Adrenal gland (tissue), 12 donors: ENCODE results near the gene TMEM170A. TPM values are rescaled to one million over a fixed set of nuclear protein-coding genes. Genes with fewer than 3 reads are reported as not detected.
"Not testable (repeated sequence)": the region's sequence is repeated elsewhere in the genome, so short reads cannot be mapped to it uniquely, and the experiment has no call there.

Experiments
- DNase-seq, 7 donors: peaks; one replicate each; pipeline ENCODE4 v3.0.0-alpha.2; 2019 to 2020
- H3K27ac ChIP-seq, 5 donors: fragments of 200-600 bp; sonication (generic) in 4 of 5; 1 replicate in 3 of 5; 2 replicates in 2 of 5; pipeline versions ENCODE4 v1.5.1 to v1.8.0; 2016 to 2020; ENCODE audit warnings: mild to moderate bottlenecking in 1 of 5
- H3K27me3 ChIP-seq: fragments of 200-600 bp; 2 replicates; pipeline ENCODE4 v1.8.0; 2021
- H3K36me3 ChIP-seq, 2 donors: fragments of 200-600 bp; replicated peaks in 1 of 2; 1 replicate in 1 of 2; 2 replicates in 1 of 2; pipeline versions ENCODE4 v1.5.1 to v1.8.0; 2018 to 2022
- H3K4me1 ChIP-seq, 2 donors: fragments of 200-600 bp; replicated peaks in 1 of 2; 1 replicate in 1 of 2; 2 replicates in 1 of 2; pipeline versions ENCODE4 v1.5.1 to v1.8.0; 2018 to 2021
- H3K4me3 ChIP-seq, 4 donors: fragments of 200-600 bp; sonication (generic) in 3 of 4; one replicate each; pipeline ENCODE4 v1.5.1; 2016 to 2018
- H3K9me3 ChIP-seq, 3 donors: fragments of 200-600 bp; sonication (generic) in 1 of 3; replicated peaks in 1 of 3; 1 replicate in 2 of 3; 2 replicates in 1 of 3; pipeline versions ENCODE4 v1.5.1 to v1.8.0; 2016 to 2021
- POLR2A ChIP-seq, 2 donors: fragments of 450-650 bp; IDR thresholded peaks; one replicate each; pipeline ENCODE4 v1.6.1; 2017; ENCODE audit warnings: antibody characterized with exemption in 2 of 2, mild to moderate bottlenecking in 2 of 2, moderate library complexity in 1 of 2
- WGBS, 4 donors: extraction: QIAGEN DNeasy Blood & Tissue Kit in 2 of 4; methylation state at CpG; one replicate each; pipeline versions ENCODE4 v1.1.5 to v1.1.7; 2013 to 2017; 5-methylcytosine and 5-hydroxymethylcytosine counted together
- intact Hi-C, 2 donors: fragments of 100-400 bp; cut with DNase I; formaldehyde crosslinking; loops; one replicate each; pipeline versions ENCODE4 v1.14.1 to v1.15.0; 2022 to 2023
- polyA plus RNA-seq, 3 donors: library from polyadenylated mRNA; stranded (reverse); fragments of 200-250 nt in 2 of 3; fragments of 350-450 nt in 1 of 3; fragmentation: Illumina TruSeq in 1 of 3; extraction: RNeasy Lipid Tissue Mini Kit (QIAGEN cat#74804) in 1 of 3; gene quantifications; one replicate each; pipeline ENCODE4 v1.2.3, GENCODE V29; 2013 to 2014
- total RNA-seq, 9 donors: library from RNA; depleted of rRNA in 4 of 9; stranded (reverse); fragments of >200 nt in 4 of 9; fragments of 120-200 nt in 1 of 9; fragmentation: NEBNext Ultra II Directional in 1 of 9; extraction: Animal tissue kit (Norgen Biotek cat#: 25700) in 1 of 9; gene quantifications; one replicate each; pipeline versions ENCODE4 v1.1.0 to v1.2.4, GENCODE V29; 2013 to 2023
- TF ChIP-seq, protein P1 (sequence below), 6 experiments: fragments of 450-650 bp in 4 of 6; fragments of 200-600 bp in 2 of 6; sonication (generic) in 1 of 6; IDR thresholded peaks; 1 replicate in 5 of 6; 2 replicates in 1 of 6; pipeline versions ENCODE4 v1.5.1 to v1.8.0; 2016 to 2021; ENCODE audit warnings: antibody characterized with exemption in 6 of 6, mild to moderate bottlenecking in 2 of 6, moderate library complexity in 1 of 6
- donor health status: healthy with polysubstance abuse.
- donor health status: Bipolar disorder and iron deficiency.
- donor health status: DM: yes; HTN: yes; CAD: no.
- donor health status: DM: no; HTN: no; CAD: no.
- donor health status: DM: no; HTN: no; CAD: no.
- donor health status: DM: yes; HTN: yes; CAD: no.

TMEM170A gene
- total and polyA plus RNA-seq, 12 donors: 5.4 to 40.7 (median 22.4) TPM

DNA sequence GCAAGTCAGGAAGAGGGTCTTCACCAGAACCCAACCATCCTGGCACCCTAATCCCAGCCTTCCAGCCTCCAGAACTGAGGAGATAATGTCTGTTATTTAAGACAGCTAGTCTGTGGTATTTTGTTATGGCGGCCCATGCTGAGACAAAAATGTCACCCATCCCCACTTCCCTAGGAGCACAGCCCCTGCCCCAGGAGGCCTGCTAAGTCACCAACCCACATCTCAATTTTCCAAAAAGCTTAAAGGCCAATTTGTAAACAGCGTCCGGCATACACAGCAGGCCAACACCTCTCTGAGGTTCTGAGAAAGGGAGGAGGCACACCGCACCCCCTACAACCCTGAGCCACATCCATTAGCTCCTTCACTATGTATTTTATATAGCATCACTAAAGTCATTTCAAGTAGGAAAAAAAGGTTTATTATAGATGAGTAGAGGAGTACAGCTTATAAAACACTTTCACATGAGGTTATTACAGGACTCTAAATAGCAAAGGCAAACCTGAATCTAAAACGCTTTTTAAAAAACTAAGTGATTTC lies 6.9 kb downstream of the TMEM170A start:
- Histone ChIP-seq H3K4me1 (peaks cover 24 to 31% of the 10 kb centered on the region in 2 donors), H3K27me3 (no peaks in the 10 kb centered on the region), H3K36me3 (no peaks in the 10 kb centered on the region), H3K27ac (peak overlapping the region in 4 of 5 donors; percentile 17 to 62 (median 30)), H3K4me3 (no peak overlapping the region), H3K9me3 (no peaks in the 10 kb centered on the region)
- peak in 1 of 7 donors; percentile 14 for DNase-seq
- TF ChIP-seq, protein P1, sequence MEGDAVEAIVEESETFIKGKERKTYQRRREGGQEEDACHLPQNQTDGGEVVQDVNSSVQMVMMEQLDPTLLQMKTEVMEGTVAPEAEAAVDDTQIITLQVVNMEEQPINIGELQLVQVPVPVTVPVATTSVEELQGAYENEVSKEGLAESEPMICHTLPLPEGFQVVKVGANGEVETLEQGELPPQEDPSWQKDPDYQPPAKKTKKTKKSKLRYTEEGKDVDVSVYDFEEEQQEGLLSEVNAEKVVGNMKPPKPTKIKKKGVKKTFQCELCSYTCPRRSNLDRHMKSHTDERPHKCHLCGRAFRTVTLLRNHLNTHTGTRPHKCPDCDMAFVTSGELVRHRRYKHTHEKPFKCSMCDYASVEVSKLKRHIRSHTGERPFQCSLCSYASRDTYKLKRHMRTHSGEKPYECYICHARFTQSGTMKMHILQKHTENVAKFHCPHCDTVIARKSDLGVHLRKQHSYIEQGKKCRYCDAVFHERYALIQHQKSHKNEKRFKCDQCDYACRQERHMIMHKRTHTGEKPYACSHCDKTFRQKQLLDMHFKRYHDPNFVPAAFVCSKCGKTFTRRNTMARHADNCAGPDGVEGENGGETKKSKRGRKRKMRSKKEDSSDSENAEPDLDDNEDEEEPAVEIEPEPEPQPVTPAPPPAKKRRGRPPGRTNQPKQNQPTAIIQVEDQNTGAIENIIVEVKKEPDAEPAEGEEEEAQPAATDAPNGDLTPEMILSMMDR (IDR thresholded peaks at IDR 0.05): no peak
- no peak for TF ChIP-seq POLR2A (IDR thresholded peaks at IDR 0.05)
- intact Hi-C loops: no loop called here
- 94 to 98% (median 96%) methylated on average over 5 of the region's 5 CpGs for WGBS, 4 donors

DNA sequence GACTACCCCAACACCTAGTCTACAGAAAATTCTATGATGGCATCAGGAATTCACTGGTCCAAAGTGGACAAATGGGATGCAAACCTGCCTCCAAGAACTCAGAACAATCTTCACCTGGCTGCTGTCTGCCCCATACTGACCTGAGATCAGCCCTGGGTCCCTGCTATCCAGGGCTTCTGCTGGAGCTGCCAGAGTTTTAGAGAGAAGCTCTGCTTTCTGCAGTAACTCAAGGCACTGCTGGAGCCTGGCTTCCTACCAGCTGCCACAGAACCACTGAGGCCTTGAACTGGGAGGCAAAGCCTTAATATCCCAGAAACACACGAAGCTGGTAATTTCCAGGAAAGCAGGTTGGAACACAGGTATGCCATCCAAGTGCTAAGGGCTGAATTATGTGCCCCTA lies 7.5 kb downstream of the TMEM170A start:
- WGBS, 4 donors: 40 to 71% (median 41%) methylated on average over 1 of the region's 1 CpG
- peak in 6 of 7 donors; percentile 36 to 85 (median 70) for DNase-seq
- Histone ChIP-seq H3K36me3 (no peaks in the 10 kb centered on the region), H3K27ac (peak overlapping the region; percentile 17 to 62 (median 30)), H3K9me3 (no peaks in the 10 kb centered on the region), H3K4me1 (peaks cover 29 to 31% of the 10 kb centered on the region in 2 donors), H3K4me3 (no peak overlapping the region), H3K27me3 (no peaks in the 10 kb centered on the region)
- TF ChIP-seq, protein P1 (IDR thresholded peaks at IDR 0.05): no peak
- peak in 1 of 2 donors; percentile 13 for TF ChIP-seq POLR2A (IDR thresholded peaks at IDR 0.05)
- intact Hi-C loops: no loop called here

DNA sequence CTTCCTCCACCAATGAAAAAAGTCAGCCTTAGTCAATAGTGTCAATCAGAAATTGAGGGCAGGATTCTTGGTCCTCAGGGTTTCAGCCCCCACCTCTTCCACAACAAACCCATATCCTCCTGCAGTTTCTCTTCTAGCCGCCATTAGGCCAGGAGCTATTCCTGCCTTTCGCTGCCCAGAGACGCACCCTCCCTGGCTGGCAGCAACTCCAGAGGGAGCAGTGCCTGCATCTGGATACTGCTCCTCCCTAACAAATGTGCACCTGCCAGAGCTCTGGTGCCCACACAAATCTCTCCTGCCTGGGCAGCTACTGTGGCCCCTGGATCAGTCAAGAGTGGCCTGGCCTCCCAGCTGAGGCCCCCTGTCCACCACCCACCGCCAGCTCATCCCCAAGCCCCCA lies 8.0 kb downstream of the TMEM170A start:
- peak overlapping the region in 2 of 5 donors; percentile 16 to 28 for H3K27ac ChIP-seq
- WGBS, 4 donors: 88 to 93% (median 90%) methylated on average over 4 of the region's 4 CpGs
- peaks cover 25 to 27% of the 10 kb centered on the region in 2 donors for H3K4me1 ChIP-seq

DNA sequence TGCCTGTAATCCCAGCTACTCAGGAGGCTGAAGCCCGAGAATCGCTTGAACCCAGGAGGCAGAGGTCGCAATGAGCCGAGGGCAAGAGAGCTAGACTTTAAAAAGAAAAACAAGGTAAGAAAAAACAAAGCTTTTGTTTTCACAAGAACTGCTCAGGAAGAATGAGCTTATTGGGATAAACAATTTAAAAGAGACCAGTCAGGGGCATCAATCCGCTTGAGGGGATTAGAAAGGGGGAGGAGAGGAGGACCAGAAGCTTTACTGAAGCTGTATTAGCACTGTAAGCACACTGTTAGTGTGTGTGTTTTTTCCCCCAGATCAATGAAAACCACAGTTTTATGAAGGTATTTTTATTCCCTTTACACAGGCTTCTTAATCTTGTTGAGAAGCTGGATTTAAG lies 8.8 kb downstream of the TMEM170A start:
- 69 to 83% (median 73%) methylated on average over 5 of the region's 5 CpGs for WGBS, 4 donors
- no peak for DNase-seq
- H3K27ac ChIP-seq: no peak overlapping the region
- H3K4me3 ChIP-seq: no peak overlapping the region
- H3K9me3 ChIP-seq: no peaks in the 10 kb centered on the region
- peaks cover 0 to 6% of the 10 kb centered on the region in 2 donors for H3K36me3 ChIP-seq
- intact Hi-C loops: no loop called here
- no peaks in the 10 kb centered on the region for H3K27me3 ChIP-seq
- no peak for TF ChIP-seq POLR2A (IDR thresholded peaks at IDR 0.05)
- TF ChIP-seq, protein P1 (IDR thresholded peaks at IDR 0.05): no peak
- H3K4me1 ChIP-seq: peaks cover 23 to 25% of the 10 kb centered on the region in 2 donors

More for the DNA sequence above, 8.0 kb downstream of the TMEM170A start:
- intact Hi-C loops, H3K36me3 ChIP-seq, H3K9me3 ChIP-seq, H3K4me3 ChIP-seq, H3K27me3 ChIP-seq: not testable (repeated sequence)
- DNase-seq: peak in 1 of 7 donors; percentile 48
